Activated CD8-positive, alpha-beta memory T cell treated with anti-CD3 and anti-CD28 coated beads for 24 hours (primary cell): ENCODE results near the gene SRRM4.
"Not testable (repeated sequence)": the region's sequence is repeated elsewhere in the genome, so short reads cannot be mapped to it uniquely, and the experiment has no call there.

Experiments used
- DNase-seq: peaks from one replicate; pipeline ENCODE4 v3.0.0-alpha.2; 2020

Gene SRRM4, protein sequence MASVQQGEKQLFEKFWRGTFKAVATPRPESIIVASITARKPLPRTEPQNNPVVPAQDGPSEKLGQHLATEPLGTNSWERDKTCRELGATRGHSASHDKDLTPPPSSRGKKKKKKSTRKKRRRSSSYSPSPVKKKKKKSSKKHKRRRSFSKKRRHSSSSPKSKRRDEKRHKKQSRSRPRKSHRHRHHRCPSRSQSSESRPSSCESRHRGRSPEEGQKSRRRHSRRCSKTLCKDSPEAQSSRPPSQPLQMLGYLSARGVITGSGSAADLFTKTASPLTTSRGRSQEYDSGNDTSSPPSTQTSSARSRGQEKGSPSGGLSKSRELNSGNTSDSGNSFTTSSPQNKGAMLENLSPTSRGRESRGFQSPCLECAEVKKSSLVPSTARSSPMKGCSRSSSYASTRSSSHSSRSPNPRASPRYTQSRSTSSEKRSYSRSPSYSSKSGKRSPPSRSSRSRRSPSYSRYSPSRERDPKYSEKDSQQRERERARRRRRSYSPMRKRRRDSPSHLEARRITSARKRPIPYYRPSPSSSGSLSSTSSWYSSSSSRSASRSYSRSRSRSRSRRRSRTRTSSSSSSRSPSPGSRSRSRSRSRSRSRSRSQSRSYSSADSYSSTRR

DNA sequence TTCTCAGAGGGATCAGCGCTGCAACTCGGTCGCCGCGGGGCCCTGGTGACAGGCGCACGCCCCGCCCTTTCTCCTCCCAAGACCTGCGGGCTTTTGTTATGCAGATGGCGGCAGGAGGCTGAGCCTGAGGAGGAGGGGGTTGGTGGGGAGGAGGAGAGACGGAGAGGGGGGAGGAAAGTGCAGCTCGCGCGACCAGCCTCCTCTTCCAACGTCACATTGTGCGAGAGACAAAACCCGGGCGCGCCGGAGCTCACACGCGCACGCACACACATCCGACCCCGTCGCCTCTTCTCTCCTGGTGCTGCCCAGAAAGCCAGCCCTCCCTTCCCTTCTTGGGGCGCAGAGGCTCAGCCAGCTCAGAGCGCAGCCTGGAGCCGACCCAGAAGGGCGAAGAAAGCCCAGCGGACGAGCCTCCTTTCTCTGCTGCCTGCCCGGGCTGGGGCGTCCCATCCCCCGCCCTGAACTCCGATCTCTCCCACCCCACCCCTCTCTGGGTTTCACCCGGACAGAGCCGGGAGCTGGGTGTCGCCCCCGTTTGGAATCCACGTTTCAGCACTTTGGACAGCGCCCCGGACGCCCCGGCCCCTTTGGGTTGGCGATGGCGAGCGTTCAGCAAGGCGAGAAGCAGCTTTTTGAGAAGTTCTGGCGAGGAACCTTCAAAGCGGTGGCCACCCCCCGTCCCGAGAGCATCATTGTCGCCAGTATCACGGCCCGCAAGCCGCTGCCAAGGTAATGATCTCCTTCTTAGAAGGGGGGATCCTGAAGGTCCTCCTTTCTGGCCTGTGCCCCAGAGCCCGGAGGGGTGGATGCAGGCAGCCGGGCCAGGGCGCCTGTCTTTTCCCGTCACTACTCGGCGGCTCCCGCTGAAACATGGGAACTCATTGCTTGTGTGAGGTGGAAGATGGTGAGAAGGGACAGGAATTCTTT lies at the start of gene SRRM4:
TSS of gene SRRM4 (plus strand) at position 257 of the 927 bp plus-strand sequence. CDS start at position 599, 342 bp downstream.
- DNase-seq, result no peak

DNA sequence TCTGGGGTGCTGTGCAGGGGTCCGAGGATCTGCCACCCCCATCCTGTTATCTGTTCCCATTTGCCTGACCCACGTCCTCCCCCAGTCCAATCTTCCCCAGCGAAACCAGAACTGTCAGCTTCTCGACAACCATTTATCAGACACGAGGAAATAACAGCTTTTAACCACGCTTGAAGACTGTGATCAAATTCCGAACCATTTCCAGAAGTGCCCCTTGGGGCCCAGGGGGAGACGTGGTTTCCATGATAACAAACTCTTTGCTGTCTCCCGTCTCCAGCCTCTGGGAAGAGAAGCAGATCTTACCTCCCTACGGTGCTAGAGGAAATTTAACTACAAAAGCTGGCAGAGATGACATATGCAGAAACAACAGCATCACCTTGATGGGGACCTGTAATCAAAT lies 35.1 kb upstream of the SRRM4 start:
- DNase-seq, result no peak

DNA sequence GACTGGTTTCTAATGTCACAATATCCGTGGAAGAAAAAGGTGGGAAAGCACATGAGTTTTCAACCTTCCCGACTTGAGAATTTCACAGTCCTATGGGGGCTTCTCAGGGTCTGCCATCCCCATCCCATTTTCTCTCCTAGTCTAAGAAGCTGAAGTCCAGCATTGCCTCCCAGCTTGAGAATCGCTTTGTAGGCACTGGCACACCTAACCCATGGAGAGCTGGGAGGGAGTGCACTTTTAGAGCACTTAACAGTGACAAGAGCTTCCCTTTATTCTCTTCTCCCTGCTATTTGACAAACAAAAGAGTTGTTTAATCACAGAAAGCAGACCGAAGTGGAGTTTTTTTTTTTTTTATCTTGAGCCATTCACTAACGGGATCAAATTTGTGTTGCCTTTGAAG lies 22.8 kb upstream of the SRRM4 start:
- no peak for DNase-seq

DNA sequence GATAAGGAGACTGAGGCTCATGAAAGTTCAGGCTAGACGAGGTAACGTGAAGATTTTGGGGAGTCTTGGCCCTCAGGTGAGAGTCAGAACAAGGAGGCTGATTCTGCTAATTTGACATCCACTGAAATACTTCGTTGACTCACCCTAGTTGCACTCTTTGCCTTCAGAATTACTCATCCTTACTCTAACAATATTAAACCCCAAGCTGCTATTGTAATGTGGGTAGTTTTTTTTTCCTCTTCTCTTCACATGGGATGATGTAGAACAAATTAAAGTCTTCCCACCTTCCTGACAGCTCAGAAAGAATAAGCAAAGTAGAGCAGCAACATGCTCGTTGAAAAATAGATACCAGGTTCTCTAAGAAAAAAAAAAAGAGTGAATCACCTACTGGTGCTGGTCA lies 22.0 kb upstream of the SRRM4 start:
- no peak for DNase-seq

DNA sequence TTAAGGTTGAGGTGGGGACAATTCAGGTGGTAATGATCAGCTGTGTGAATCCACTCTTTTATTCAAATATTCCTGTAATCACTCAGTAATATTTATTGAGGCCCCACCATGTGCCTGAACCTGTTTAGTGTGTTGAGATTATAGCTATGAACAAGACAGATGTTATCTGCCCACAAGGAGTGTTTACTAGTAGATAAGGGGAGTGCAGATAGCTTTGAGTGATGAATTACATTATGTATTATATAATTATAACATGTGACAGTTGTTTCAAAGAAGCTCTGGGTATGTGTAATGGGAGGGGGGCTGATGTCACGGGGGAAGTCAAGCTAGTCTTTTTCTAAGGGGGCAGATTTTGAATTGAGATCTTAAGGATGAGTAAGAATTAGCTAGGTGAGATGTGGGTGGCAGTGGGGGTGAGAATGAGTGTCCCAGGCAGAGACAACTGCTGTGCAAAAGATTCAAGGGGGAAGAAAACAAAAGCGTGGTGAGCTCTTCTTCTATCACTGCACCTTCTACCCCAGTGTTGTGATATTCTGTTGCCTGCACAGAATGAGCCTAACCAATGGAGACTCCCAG lies 21.3 kb upstream of the SRRM4 start:
- DNase-seq, result no peak

DNA sequence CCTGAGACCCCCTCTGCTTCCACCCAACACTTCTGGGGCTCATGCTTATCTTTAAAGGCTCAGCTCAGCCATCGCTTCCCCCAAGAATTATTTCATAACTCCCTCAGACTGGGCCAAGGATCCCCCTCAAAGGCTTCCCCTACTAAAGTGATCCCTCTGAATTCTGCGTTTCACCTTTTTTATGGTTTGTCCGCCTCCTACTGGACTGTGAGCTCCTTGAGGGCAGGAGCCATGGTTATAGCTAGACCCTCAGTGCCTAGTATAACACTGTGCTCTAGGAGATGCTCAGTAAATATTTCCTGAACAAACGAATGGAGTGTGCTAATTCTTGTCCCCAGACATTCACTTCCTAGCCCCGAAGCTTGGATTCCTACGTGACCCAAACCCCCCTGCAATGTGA lies 20.5 kb upstream of the SRRM4 start:
- DNase-seq, result no peak

DNA sequence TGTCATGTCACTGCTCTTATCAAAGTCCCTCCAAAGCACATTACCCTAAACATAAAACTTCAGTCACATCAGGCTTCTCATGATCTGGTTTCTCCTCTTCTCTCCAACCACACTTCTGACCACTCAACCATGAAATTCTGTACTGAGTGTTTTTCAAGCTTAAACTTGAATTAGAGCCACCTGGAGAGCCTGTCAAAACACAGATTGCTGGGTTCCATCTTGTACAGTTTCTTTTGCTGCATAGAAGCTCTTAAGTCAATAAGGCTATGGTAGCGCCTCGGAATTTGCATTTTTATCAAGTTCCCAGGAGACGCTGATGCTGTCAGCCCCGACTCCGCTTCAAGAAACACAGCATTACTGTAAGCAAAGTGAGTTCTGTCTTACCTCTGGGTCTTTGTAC lies 16.4 kb upstream of the SRRM4 start:
- DNase-seq, result no peak

DNA sequence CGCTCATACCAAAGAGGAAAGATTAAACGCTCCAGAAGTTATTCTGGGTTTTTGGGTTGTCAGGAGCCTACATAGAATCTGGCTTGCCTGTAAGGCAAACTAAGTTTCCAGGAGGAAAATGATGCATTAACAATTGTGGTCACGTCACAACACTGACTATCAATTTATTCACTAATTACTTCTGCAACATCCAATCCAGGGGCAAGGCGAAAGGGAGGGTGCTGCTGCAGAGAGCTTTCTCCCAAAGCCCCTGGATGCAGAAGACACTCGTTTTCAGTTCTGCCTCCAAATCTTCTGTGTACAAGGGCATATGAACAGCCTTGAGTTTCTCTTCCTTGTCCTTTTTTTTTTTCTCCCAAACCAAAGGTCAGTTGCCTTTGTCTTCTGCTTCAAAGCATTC lies 10.5 kb upstream of the SRRM4 start:
- no peak for DNase-seq

DNA sequence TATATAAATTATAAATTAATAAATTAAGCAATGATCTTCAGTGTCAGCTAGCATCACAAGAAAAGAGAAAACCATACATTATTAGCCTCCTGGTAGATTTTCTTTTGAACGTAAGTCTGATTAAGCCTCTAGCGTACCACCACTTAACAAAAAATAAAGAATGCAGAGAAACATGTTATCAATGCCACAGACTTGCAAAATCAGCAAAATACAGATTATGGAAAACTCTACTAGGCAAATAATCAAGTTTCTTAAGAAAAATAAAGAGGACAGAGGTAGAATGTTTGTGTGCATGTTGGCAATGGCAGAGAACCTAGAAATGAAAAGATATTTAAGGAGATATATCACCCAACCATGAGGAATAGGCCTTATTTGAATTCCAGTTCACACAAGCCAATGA lies 8.4 kb upstream of the SRRM4 start:
- no peak for DNase-seq

DNA sequence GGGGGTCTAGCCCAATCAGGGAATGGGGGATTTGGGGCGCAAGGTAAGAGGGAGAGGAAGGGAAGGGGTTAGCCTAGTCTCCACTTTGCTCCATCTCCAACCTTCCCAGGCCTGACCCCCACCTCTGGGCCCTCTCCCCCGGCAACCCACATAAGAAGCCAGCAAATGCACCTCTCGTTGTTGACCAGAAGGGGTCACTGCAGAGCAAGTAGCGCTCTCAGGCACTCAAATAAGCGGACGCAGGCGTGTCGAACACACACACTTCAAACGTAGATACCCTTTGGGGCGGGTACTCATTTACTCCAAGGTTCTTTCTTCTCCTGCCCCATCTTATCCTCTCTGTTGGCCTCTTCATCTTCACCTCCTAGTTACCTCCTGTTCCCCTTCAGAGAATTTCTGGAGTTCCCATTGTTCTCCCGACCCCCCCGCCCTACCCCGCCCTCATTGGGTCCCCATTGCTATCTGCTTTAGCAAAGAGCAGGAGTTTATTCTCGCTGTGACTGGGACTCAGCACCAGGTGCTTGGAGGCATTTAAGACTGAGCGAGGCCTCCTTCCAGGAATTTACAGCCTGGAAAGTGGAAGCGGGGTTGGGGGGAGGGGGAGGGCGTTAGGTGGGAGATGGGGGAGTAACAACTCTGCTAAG lies 1.5 kb upstream of the SRRM4 start:
- no peak for DNase-seq

DNA sequence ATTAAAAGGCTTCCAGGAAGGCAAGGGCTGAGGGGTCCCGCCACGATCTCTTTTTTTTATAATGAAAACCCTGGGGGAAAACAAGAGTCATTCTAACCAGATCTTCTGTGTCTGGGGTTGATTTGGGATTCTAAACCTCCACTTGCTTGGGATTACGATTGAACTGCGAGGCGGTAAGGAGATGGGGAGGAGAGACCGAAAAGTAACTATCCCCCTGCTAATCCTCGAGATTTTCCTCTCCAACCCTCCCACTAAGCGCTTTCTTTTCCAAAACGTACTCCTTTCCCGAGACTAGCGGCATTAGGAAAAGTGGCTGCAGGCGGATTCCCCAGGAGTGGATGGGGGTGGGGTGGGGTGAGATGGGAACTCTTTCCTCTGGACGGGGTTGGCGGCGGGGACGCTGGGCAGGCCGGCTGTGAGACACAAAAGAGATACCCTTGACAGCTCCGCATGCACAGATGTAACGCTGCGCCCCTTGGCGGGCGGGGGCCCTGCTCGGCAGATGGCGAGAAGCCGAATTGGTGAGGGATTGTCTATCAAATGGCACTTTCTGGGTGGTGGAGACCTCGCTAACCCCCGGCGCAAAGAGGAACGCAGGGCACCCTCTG lies 830 bp upstream of the SRRM4 start:
- DNase-seq, result no peak

DNA sequence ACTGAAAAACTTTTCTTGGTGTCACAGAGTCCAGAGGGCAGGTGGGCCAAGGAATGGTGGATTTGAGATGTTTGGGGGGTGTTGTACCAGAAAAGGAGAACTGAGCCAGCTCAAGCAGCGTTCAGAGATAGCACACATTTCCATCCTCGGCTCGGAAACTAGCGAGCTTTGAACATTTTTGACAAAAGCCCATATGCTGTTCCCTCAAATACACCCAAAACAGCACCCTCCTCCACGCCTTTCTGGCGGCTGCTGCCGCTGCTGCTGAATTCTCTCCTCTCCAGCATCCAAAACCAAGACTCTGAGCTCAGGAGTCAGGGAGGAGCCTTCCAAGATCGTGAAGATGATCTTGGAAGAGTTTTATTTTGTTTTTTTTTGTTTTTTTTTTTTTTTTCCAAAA lies 961 bp downstream of the SRRM4 start:
- no peak for DNase-seq

DNA sequence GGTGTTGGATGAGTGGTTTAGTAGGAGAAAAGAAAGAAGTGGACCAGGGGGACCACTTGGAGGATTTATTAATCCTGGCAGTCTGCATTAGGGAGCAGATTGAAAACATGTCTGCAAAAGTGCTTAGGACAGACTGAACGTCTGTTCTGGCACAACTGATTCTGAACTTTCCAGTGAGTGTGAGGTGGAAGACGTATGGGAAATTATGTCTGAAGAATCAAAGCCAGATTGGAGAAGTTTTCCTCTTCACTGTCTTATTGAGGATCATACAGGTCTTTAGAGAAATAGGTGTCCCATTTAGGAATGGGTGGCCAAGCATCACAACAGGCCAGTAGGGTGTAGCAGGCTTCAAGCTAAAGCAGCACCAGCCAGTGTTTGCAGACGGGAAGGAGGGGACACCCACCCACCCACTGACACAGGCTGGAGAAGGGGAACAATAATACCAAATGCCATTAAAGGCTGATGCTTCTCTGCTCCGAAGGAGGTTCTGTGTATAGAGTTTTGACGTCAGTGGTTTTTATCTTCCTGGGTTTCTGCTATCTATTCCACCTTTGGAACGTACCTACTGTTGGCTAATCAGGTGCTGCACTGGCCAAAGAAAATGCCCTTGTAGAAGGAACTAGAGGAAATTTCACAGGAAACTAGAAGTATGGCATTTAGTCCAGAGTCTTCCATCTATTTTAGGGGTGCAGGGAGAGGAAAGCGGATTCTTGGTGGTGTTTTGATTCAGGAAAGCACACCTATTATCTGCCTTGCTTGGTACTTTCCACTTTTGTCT lies 1.8 kb downstream of the SRRM4 start:
- no peak for DNase-seq

DNA sequence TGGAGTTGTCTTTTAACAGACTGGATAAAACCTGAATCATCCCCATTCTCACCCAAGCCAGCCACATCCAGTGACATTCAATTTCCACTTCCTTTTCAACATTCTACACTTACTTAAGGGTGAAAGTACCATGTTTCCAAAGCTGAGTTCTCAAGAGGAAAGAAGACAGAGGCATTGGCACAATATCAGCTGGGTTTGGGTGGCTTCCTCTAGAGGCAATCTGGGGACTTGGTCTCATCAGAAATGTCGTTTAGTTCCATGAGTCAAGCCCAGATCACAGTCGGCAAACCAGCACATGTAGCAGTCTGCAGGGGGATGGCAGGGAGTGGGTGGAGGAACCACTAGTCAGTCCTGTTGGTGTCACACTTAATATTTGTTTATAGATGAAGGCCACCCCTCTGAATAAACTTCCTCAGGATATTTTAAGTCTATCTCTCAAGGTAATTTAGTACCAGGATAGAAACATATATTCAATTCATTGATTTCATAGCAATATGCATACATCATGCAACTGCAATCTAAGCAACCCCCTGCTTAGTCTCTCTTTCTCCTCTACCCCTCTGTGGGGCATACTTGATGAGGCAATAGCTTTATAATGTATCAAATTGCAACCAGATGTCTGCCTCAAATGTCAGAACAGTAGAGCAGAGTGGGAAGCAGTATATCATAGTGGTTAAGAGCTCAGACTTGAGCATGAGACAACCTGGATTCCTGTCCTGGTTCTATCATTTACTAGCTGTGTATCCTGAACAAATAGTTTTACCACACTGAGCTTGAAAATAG lies 3.0 kb downstream of the SRRM4 start:
- no peak for DNase-seq

DNA sequence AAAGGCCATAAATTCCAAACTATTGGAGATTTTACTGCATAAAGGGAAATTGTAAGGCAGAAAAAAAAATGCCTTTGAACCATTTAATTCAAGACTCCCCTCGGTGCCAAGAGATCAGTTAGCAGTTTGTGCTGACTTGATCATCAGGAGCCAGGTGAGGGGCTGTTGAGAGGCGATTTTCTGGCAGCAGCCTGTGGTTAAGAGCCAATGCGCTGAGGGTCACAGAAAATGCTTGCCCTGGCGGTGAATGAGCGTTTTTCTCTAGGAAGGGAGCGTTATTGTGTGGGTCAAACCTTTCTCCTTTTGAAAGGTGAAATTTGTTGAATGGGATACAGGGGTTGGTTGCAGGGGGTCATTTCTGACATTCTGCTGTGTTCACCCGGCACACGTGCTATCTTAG lies 4.7 kb downstream of the SRRM4 start:
- no peak for DNase-seq

DNA sequence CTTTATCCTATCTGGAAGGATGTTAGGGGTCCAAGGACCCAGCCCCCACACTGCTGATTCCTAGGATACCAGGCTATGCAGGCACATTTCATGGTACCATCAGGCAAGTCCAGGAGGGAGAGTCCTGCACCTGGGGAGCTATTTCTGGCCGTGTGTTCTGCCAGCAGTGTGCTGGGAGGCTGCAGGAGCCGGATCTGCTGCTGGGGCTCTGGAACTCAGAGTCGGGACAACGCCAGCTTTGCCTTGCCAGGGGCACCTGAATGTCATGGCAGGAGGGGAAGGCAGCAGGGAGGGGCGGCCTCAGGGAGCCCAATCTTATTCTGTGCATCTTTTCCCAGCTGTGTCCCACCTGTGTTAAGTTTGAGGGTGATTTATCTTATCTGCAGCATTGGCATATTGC lies 17.8 kb downstream of the SRRM4 start:
- no peak for DNase-seq

DNA sequence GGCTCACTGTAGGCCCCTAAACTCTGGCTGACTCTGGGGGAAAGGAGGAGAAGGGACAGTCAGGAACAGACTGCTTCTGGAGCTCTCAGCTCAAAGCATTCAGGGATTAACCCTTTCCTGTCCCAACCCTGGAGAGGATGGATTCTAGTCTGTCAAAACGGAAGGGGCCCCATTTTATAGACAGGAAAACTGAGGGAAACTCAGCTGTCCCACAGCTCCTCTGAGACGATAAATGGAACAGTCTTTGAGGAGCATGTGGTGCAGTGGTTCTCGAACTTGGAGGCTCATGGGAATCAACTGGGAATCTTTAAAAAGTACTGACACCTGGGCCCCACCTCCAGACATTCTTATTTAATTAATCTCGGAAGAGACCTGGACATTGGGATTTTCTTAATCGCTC lies 23.7 kb downstream of the SRRM4 start:
- no peak for DNase-seq

DNA sequence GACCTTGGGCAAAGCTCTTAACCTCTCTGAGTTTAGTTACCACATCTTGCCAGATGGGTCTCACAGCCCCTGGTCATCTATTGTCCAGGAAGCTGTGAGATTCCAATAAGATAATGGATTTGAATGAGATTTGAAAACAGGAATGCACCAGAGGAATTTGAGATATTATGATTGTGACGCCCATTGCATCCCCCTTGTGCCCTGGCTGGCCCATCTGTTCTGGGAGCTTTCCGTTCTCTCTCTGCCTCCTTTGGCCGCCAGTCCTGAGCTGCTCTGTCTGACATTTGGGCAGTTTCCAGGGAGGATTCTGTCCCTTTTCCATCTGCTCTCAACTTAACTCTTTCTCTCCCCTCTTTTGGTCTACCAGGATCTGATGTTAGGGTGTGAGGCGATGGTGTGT lies 24.6 kb downstream of the SRRM4 start:
- no peak for DNase-seq

DNA sequence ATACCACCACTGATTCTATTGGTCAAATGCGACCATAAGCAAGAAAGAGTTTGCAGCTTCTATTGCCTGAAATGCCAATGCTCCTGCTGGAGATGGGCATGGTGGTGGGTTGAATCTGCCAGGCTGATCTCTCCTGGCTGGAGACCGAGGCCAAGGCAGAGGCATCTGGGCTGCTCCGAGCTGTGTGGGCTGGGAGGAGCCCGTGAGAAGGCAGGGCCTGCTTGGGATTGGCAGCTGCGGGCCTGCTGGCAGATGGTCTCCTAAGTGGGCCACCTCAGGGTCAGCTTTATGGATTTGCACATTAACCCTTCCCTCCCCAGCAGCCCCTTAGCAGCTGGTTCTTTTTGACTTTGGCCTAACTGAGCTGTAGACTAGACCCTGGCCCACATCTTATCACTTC lies 25.4 kb downstream of the SRRM4 start:
- DNase-seq, result no peak

DNA sequence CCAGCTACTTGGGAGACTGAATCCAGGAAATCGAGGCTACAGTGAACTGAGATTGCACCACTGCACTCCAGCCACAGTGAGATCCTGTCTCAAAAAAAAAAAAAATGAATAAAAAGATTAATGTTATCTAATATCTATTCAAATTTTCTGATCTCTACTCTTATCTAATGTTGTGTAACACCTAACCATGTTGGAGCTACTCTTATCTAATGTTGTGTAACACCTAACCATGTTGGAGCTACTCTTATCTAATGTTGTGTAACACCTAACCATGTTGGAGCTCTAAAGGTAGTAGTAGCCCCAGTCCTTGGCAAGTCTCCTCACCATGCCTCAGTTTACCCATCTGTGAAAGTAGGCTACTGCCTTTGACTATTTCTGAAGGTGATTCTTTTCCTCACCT lies 26.9 kb downstream of the SRRM4 start:
- DNase-seq, result not testable (repeated sequence)
